Ascending aorta (tissue), 2 donors: Measurements from ENCODE around the gene DOCK6. TPM values are rescaled to one million over a fixed set of nuclear protein-coding genes. Genes with fewer than 3 reads are reported as not detected.

Source experiments
- DNase-seq, 2 donors: peaks; one replicate each; pipeline ENCODE4 v3.0.0-alpha.2; 2019; ENCODE audit warnings: low spot score in 2 of 2
- H3K27ac ChIP-seq, 2 donors: fragments of 200-600 bp; sonication (generic); one replicate each; pipeline ENCODE4 v1.5.1; 2016 to 2017; ENCODE audit warnings: mild to moderate bottlenecking in 1 of 2
- H3K27me3 ChIP-seq: fragments of 200-600 bp; sonication (generic); one replicate; pipeline ENCODE4 v1.5.1; 2017
- H3K36me3 ChIP-seq, 2 donors: fragments of 200-600 bp; sonication (generic); one replicate each; pipeline ENCODE4 v1.5.1; 2016
- H3K4me1 ChIP-seq, 2 donors: fragments of 200-600 bp; sonication (generic); one replicate each; pipeline ENCODE4 v1.5.1; 2016 to 2017; ENCODE audit warnings: mild to moderate bottlenecking in 1 of 2
- H3K4me3 ChIP-seq, 2 donors: fragments of 200-600 bp; sonication (generic); one replicate each; pipeline ENCODE4 v1.5.1; 2016 to 2017; ENCODE audit warnings: mild to moderate bottlenecking in 1 of 2
- H3K9me3 ChIP-seq, 2 donors: fragments of 200-600 bp; sonication (generic); one replicate each; pipeline ENCODE4 v1.5.1; 2016
- intact Hi-C: fragments of 100-400 bp; cut with DNase I; formaldehyde crosslinking; loops from one replicate; pipeline ENCODE4 v1.15.1; 2023
- total RNA-seq: library from RNA; depleted of rRNA; stranded (reverse); fragments of >200 nt; gene quantifications from one replicate; pipeline ENCODE4 v1.1.0, GENCODE V29; 2016
- TF ChIP-seq, protein P1 (sequence below), 3 experiments: fragments of 200-600 bp in 2 of 3; fragments of 450-650 bp in 1 of 3; sonication (generic) in 2 of 3; IDR thresholded peaks; one replicate each; pipeline ENCODE4 v1.5.1; 2016 to 2019; ENCODE audit warnings: antibody characterized with exemption in 3 of 3, mild to moderate bottlenecking in 1 of 3, moderate library complexity in 1 of 3

DOCK6 gene
- total RNA-seq, 1 donor from 2014 or later: 140 TPM

GRCh38 chr19:11203194-11204075, 58.9 kb downstream of the DOCK6 start:
- Histone ChIP-seq H3K27ac (peak overlapping the region; percentile 93 to 94), H3K9me3 (no peaks in the 10 kb centered on the region), H3K36me3 (peaks cover 0 to 6% of the 10 kb centered on the region in 2 donors), H3K4me1 (peaks cover 10 to 24% of the 10 kb centered on the region in 2 donors), H3K4me3 (peak overlapping the region in 1 of 2 donors; percentile 14), H3K27me3 (no peaks in the 10 kb centered on the region)
- peak; percentile 70 to 95 for DNase-seq
- intact Hi-C loops: loop anchor here (1.0 to 10.0 kb wide), 4 partner anchors 65 to 269 kb away; no protein-coding TSS in a partner anchor
- TF ChIP-seq, protein P1, sequence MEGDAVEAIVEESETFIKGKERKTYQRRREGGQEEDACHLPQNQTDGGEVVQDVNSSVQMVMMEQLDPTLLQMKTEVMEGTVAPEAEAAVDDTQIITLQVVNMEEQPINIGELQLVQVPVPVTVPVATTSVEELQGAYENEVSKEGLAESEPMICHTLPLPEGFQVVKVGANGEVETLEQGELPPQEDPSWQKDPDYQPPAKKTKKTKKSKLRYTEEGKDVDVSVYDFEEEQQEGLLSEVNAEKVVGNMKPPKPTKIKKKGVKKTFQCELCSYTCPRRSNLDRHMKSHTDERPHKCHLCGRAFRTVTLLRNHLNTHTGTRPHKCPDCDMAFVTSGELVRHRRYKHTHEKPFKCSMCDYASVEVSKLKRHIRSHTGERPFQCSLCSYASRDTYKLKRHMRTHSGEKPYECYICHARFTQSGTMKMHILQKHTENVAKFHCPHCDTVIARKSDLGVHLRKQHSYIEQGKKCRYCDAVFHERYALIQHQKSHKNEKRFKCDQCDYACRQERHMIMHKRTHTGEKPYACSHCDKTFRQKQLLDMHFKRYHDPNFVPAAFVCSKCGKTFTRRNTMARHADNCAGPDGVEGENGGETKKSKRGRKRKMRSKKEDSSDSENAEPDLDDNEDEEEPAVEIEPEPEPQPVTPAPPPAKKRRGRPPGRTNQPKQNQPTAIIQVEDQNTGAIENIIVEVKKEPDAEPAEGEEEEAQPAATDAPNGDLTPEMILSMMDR (IDR thresholded peaks at IDR 0.05): peak; percentile 91 to 99 (median 94)

GRCh38 chr19:11202488-11203193, 59.7 kb downstream of the DOCK6 start:
- Histone ChIP-seq H3K4me1 (peaks cover 10 to 29% of the 10 kb centered on the region in 2 donors), H3K9me3 (no peaks in the 10 kb centered on the region), H3K27ac (peak overlapping the region; percentile 93 to 94), H3K27me3 (no peaks in the 10 kb centered on the region), H3K4me3 (peak overlapping the region in 1 of 2 donors; percentile 14), H3K36me3 (peaks cover 0 to 6% of the 10 kb centered on the region in 2 donors)
- TF ChIP-seq, protein P1 (IDR thresholded peaks at IDR 0.05): no peak
- intact Hi-C loops: loop anchor here (1.0 to 10.0 kb wide), 3 partner anchors 64 to 268 kb away; no protein-coding TSS in a partner anchor
- no peak for DNase-seq

GRCh38 chr19:11201791-11202190, 60.5 kb downstream of the DOCK6 start:
- Histone ChIP-seq H3K4me3 (no peak overlapping the region), H3K36me3 (peaks cover 0 to 6% of the 10 kb centered on the region in 2 donors), H3K27me3 (no peaks in the 10 kb centered on the region), H3K9me3 (no peaks in the 10 kb centered on the region), H3K27ac (peak overlapping the region; percentile 93 to 94), H3K4me1 (peaks cover 10 to 29% of the 10 kb centered on the region in 2 donors)
- intact Hi-C loops: loop anchor here (2.0 to 10.0 kb wide), 2 partner anchors 111 to 267 kb away; no protein-coding TSS in a partner anchor
- no peak for DNase-seq
- TF ChIP-seq, protein P1 (IDR thresholded peaks at IDR 0.05): no peak

- TF ChIP-seq, protein P1 (IDR thresholded peaks at IDR 0.05): no peak
- no peak for DNase-seq
- H3K9me3 ChIP-seq: no peaks in the 10 kb centered on the region
- no peaks in the 10 kb centered on the region for H3K27me3 ChIP-seq
- peaks cover 0 to 6% of the 10 kb centered on the region in 2 donors for H3K36me3 ChIP-seq
- H3K4me1 ChIP-seq: peaks cover 10 to 29% of the 10 kb centered on the region in 2 donors
- intact Hi-C loops: loop anchor here (10.0 kb wide), 1 partner anchor 266 kb away; no protein-coding TSS in a partner anchor
- no peak overlapping the region for H3K4me3 ChIP-seq
- peak overlapping the region; percentile 93 to 94 for H3K27ac ChIP-seq
These were observed 61.4 kb downstream of the DOCK6 start for GRCh38 chr19:11200931-11201330.

DNA sequence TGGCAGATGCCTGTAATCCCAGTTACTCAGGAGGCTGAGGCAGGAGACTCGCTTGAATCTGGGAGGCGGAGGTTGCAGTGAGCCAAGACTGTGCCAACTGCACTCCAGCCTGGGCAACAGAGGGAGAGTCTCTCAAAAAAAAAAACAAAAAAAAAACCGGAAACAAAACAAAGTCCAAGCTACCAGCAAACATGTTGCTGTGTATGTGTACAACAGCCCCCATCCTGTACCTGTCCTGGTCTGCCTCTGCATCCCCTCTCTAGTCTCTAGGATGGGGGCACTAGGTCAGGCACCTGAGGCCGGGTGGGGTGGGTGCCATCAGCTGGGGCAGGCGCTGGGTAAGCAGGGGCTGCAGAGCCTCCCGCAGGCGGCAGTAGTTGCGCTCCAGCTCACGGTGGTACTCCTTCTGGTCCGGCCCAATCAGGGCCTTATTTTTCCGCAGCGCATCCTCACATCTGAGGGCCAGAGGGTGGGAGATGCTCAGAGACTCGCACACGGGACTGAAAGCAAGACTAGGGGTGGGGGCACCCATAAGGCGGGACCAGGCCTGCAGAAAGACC, 62.2 kb downstream of the DOCK6 start:
- intact Hi-C loops: loop anchor here (10.0 kb wide), 1 partner anchor 265 kb away; no protein-coding TSS in a partner anchor
- TF ChIP-seq, protein P1 (IDR thresholded peaks at IDR 0.05): no peak
- Histone ChIP-seq H3K36me3 (peaks cover 0 to 6% of the 10 kb centered on the region in 2 donors), H3K4me1 (peaks cover 14 to 31% of the 10 kb centered on the region in 2 donors), H3K27ac (peak overlapping the region; percentile 28 to 60), H3K27me3 (no peaks in the 10 kb centered on the region), H3K9me3 (no peaks in the 10 kb centered on the region), H3K4me3 (no peak overlapping the region)
- no peak for DNase-seq
